Kidney (tissue), 14 donors: Measurements from ENCODE around the gene DAND5. TPM values are rescaled to one million over a fixed set of nuclear protein-coding genes. Genes with fewer than 3 reads are reported as not detected.

Experiments used
- DNase-seq, 5 donors: peaks; one replicate each; pipeline ENCODE4 v3.0.0-alpha.2; 2013 to 2020
- FAIRE-seq: peaks from 2 replicates; lab custom pipeline; 2012; peaks lifted over from hg19 to GRCh38; lab: Jason Lieb, UNC
- H3K27ac ChIP-seq, 2 donors: one replicate each; pipeline ENCODE4 v1.7.0; 2013; ENCODE audit warnings: low read depth in 2 of 2, low read length in 2 of 2, inconsistent platforms in 1 of 2
- H3K27me3 ChIP-seq: one replicate; pipeline ENCODE4 v1.7.1; 2013; ENCODE audit warnings: low read length, inconsistent platforms; ENCODE audit not compliant: control insufficient read depth, insufficient read depth
- H3K36me3 ChIP-seq, 3 donors: one replicate each; pipeline versions ENCODE4 v1.7.0 to v1.7.1; 2013; ENCODE audit warnings: low read length in 3 of 3, control low read depth in 1 of 3, inconsistent platforms in 1 of 3; ENCODE audit not compliant: insufficient read depth in 3 of 3, control insufficient read depth in 2 of 3
- H3K4me1 ChIP-seq, 3 donors: one replicate each; pipeline versions ENCODE4 v1.7.0 to v1.7.1; 2013; ENCODE audit warnings: low read length in 3 of 3, inconsistent platforms in 1 of 3, low read depth in 1 of 3; ENCODE audit not compliant: control insufficient read depth in 2 of 3, insufficient read depth in 2 of 3
- H3K4me3 ChIP-seq, 3 donors: one replicate each; pipeline versions ENCODE4 v1.7.0 to v1.8.1; 2013; ENCODE audit warnings: low read length in 3 of 3, control low read depth in 1 of 3, inconsistent platforms in 1 of 3
- H3K9ac ChIP-seq, 3 donors: one replicate each; pipeline versions ENCODE4 v1.7.0 to v1.7.1; 2013; ENCODE audit warnings: low read length in 3 of 3, control low read depth in 1 of 3, inconsistent platforms in 1 of 3
- H3K9me3 ChIP-seq, 3 donors: one replicate each; pipeline versions ENCODE4 v1.7.0 to v1.7.1; 2013; ENCODE audit warnings: low read length in 3 of 3, control low read depth in 1 of 3, inconsistent platforms in 1 of 3; ENCODE audit not compliant: control insufficient read depth in 2 of 3, insufficient read depth in 1 of 3
- CTCF ChIP-seq: IDR thresholded peaks from 3 replicates; pipeline ENCODE4 v1.5.1; 2012; ENCODE audit warnings: mild to moderate bottlenecking, moderate library complexity, borderline replicate concordance; ENCODE audit not compliant: insufficient read depth; ENCODE audit errors: extremely low read depth
- intact Hi-C: fragments of 100-400 bp; cut with DNase I; formaldehyde crosslinking; loops from one replicate; pipeline ENCODE4 v1.11.1; 2022
- polyA plus RNA-seq: library from polyadenylated mRNA; stranded (reverse); fragments of 350-450 nt; fragmentation: Illumina TruSeq; extraction: RNeasy Lipid Tissue Mini Kit (QIAGEN cat#74804); gene quantifications from one replicate; pipeline ENCODE4 v1.2.3, GENCODE V29; 2014; ENCODE audit warnings: low read depth, low replicate concordance; ENCODE audit not compliant: insufficient read depth
- total RNA-seq: library from RNA; stranded (reverse); fragmentation: NEBNext Ultra II Directional; extraction: Animal tissue kit (Norgen Biotek cat#: 25700); gene quantifications from one replicate; pipeline ENCODE4 v1.2.1, GENCODE V29; 2021
- donor health status: control.
- donor health status: control.
- donor health status: control.
- donor health status: control.
- donor health status: control.
- donor health status: DM: yes; HTN: yes; CAD: no.
- donor health status: Normal renal cell carcinoma (clear cell type).

Gene DAND5
- total and polyA plus RNA-seq, 2 donors from 2014 or later, result not detected

GRCh38 chr19:12952488-12953137, 16.8 kb upstream of the DAND5 start:
- Histone ChIP-seq H3K36me3 (peaks cover 5 to 36% (median 24%) of the 10 kb centered on the region in 3 donors), H3K4me1 (peaks cover 0 to 12% (median 0%) of the 10 kb centered on the region in 3 donors)
- no peak for FAIRE-seq

GRCh38 chr19:12953138-12953798, 16.1 kb upstream of the DAND5 start:
- no peaks in the 10 kb centered on the region for H3K9me3 ChIP-seq
- H3K9ac ChIP-seq, result no peak overlapping the region
- FAIRE-seq (no peak), DNase-seq (peak in 4 of 5 donors; percentile 31 to 71 (median 54))
- intact Hi-C loops, result no loop called here
- H3K4me3 ChIP-seq, result no peak overlapping the region
- TF ChIP-seq CTCF, result no peak
- no peaks in the 10 kb centered on the region for H3K27me3 ChIP-seq
- H3K27ac ChIP-seq, result no peak overlapping the region
- H3K4me1 ChIP-seq, result peaks cover 0 to 10% (median 0%) of the 10 kb centered on the region in 3 donors
- peaks cover 2 to 36% (median 21%) of the 10 kb centered on the region in 3 donors for H3K36me3 ChIP-seq

More at GRCh38 chr19:12952488-12953137, 16.8 kb upstream of the DAND5 start:
- TF ChIP-seq CTCF, result no peak
- Histone ChIP-seq H3K9me3 (no peaks in the 10 kb centered on the region), H3K9ac (no peak overlapping the region), H3K27ac (no peak overlapping the region), H3K27me3 (no peaks in the 10 kb centered on the region), H3K4me3 (no peak overlapping the region)
- intact Hi-C loops, result no loop called here
- peak in 1 of 5 donors; percentile 1 for DNase-seq

GRCh38 chr19:12953799-12954611, 15.4 kb upstream of the DAND5 start:
- H3K9me3 ChIP-seq, result no peaks in the 10 kb centered on the region
- peaks cover 0 to 10% (median 0%) of the 10 kb centered on the region in 3 donors for H3K4me1 ChIP-seq
- FAIRE-seq (no peak), DNase-seq (peak in 1 of 5 donors; percentile 7)
- no peak overlapping the region for H3K27ac ChIP-seq
- no peak overlapping the region for H3K9ac ChIP-seq
- no peak for TF ChIP-seq CTCF
- H3K27me3 ChIP-seq, result no peaks in the 10 kb centered on the region
- H3K4me3 ChIP-seq, result no peak overlapping the region
- peaks cover 2 to 33% (median 19%) of the 10 kb centered on the region in 3 donors for H3K36me3 ChIP-seq
- intact Hi-C loops, result no loop called here
